ENCODE results near the gene DUSP5. TPM values are rescaled to one million over a fixed set of nuclear protein-coding genes. Genes with fewer than 3 reads are reported as not detected.

Gene DUSP5
- total and polyA plus RNA-seq, 2 of the 8 experiments (the other 6 are each of a cell fraction or from before 2014, with no cell fraction given) = 13.6 to 30.3 TPM

DNA sequence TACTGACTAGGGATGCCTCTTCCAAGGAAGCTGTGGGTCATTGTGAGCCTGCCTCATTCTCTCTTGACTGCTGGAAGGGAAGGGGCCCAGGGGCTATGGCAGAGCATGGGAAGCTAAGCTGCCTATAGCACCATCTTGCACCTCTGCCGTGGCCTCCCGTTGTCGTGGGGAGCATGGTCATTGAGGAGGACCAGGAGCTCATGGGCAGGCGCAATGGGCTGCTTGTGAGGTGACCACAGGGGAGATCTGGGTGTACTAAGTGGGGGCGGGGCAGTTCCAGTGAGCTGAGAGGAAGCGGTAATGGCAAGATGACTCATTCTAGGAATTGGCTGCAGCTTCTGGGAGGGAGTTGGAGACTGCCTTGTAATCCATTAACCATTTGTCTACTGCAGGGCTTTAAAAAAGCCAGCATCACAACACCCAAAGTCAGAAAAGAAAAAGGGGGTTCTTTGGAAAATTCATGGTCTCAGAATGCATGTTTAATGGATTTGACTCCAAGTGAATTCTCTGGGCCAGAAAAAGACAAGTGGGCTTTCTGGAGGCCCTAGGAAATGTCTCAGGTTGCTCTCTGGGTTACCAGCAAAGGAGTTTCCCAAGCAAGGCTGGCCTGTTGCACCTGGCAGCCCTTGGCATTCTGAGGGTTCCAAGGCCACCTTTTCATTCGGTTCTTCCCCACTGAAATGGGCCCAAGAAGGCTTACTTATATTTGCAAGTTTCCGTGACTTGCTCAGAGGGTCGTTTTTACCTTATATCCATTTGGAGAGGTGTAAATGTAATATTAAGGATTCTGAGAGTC, 3.6 kb downstream of the DUSP5 start:
- peaks cover 10% of the 10 kb centered on the region; the same call in 1 of the 2 replicates for H3K23me2 ChIP-seq (ENCODE audit: low read depth, low read length)
- H3K9ac ChIP-seq (replicated peaks in 1 of 4; ENCODE audit: extremely low read depth in 1 of 4, low read depth in 3 of 4, low read length in 3 of 4) = no peak overlapping the region
- no peak overlapping the region for H3K27ac ChIP-seq (ENCODE audit: low read depth, low read length)
- H2BK5ac ChIP-seq (ENCODE audit: low read depth, low read length) = peak overlapping the region; percentile 50; the same call in 1 of the 2 replicates
- H3K79me2 ChIP-seq (ENCODE audit: control insufficient read depth in 1 of 2, insufficient read depth in 2 of 2, low read length in 2 of 2) = peaks cover 5 to 61% of the 10 kb centered on the region in 2 experiments
- H3K56ac ChIP-seq (replicated peaks; ENCODE audit: insufficient read length, low read depth, low read length) = no peak overlapping the region
- peaks cover 9 to 24% (median 18%) of the 10 kb centered on the region in 4 experiments for H3K4me1 ChIP-seq (replicated peaks in 1 of 4; ENCODE audit: control insufficient read depth in 3 of 4, insufficient read depth in 4 of 4, low read length in 3 of 4)
- no peaks in the 10 kb centered on the region for H3K9me3 ChIP-seq (ENCODE audit: insufficient read depth in 2 of 2, low read depth in 1 of 2, low read length in 1 of 2)
- H3K4ac ChIP-seq (replicated peaks; ENCODE audit: insufficient read length, low read depth, low read length) = peak overlapping the region; percentile 1
- peak overlapping the region in 2 of 4 experiments; percentile 10 to 17; a peak in 2 of 8 replicates for H3K4me3 ChIP-seq (ENCODE audit: extremely low read depth in 1 of 4, insufficient read depth in 2 of 4, low read depth in 3 of 4, low read length in 4 of 4)
- H2BK120ac ChIP-seq (replicated peaks; ENCODE audit: low read depth, low read length) = no peak overlapping the region
- peaks cover 0 to 30% (median 15%) of the 10 kb centered on the region in 4 experiments; a peak in 5 of 7 replicates for H3K27me3 ChIP-seq (replicated peaks in 1 of 4; ENCODE audit: control insufficient read depth in 3 of 4, extremely low read depth in 1 of 4, insufficient read depth in 3 of 4, low read length in 3 of 4)
- H3K23ac ChIP-seq (ENCODE audit: insufficient read length) = no peak overlapping the region
- H3K18ac ChIP-seq (ENCODE audit: extremely low read depth, low read length) = peak overlapping the region; percentile 49
- H4K8ac ChIP-seq (ENCODE audit: extremely low read depth, insufficient read depth, low read length) = no peak overlapping the region
- peaks cover 10% of the 10 kb centered on the region for H3K79me1 ChIP-seq (ENCODE audit: low read depth, low read length)
- peaks cover 7% of the 10 kb centered on the region in 2 experiments for H4K20me1 ChIP-seq (replicated peaks in 1 of 2; ENCODE audit: control insufficient read depth in 1 of 2, insufficient read depth in 2 of 2, low read length in 2 of 2)
- no peak overlapping the region for H4K5ac ChIP-seq (ENCODE audit: insufficient read length, low read depth, low read length)
- H3K4me2 ChIP-seq (ENCODE audit: insufficient read depth in 1 of 2, low read depth in 2 of 2, low read length in 2 of 2) = peak overlapping the region; percentile 44 to 51
- 49% methylated on average over 9 of the region's 9 CpGs; no CpG with 5 or more reads in 1 of the 2 experiments for WGBS, 2 experiments (ENCODE audit: extremely low coverage in 1 of 2, insufficient coverage in 1 of 2, insufficient read length in 1 of 2, insufficient replicate concordance in 2 of 2, low coverage in 1 of 2, low lambda C conversion rate in 2 of 2, missing lambda C conversion rate in 1 of 2)
- DNase-seq (ENCODE audit: low read depth in 1 of 2, low spot score in 2 of 2) (peak in 1 of 2 experiments; percentile 54), FAIRE-seq (no peak)
- H2AFZ ChIP-seq (ENCODE audit: low read length) = no peak overlapping the region
- ChIA-PET POLR2A (ENCODE audit: partially characterized antibody) (interaction anchor here (0.6 to 1.5 kb wide), 7 partner anchors 10 to 198 kb away, joined by 3 to 4 read pairs (median 4); no protein-coding TSS in a partner anchor), CTCF (ENCODE audit: partially characterized antibody) (interaction anchor here (0.9 to 4.2 kb wide), 8 partner anchors 9 to 196 kb away, joined by 3 to 20 read pairs (median 4); partner anchors contain the start of gene SMNDC1)
- H2BK12ac ChIP-seq (ENCODE audit: low read depth, low read length) = peak overlapping the region; percentile 78; the same call in 1 of the 2 replicates
- H2BK15ac ChIP-seq (ENCODE audit: low read length) = 0 out of 2 replicates have a peak overlapping the region, but pooled peaks have one; percentile 36
- H2BK20ac ChIP-seq (ENCODE audit: low read length) = peak overlapping the region; percentile 75; the same call in 1 of the 2 replicates
- H3K14ac ChIP-seq (ENCODE audit: insufficient read length) = no peak overlapping the region
- TF ChIP-seq POLR2A (IDR thresholded peaks at IDR 0.05; ENCODE audit: control extremely low read depth in 1 of 2, low read depth in 2 of 2, low read length in 2 of 2) = 0 out of 3 replicates have a peak, but pooled peaks of 1 of the 2 experiments have one; percentile 22
- TF ChIP-seq CBX8 (IDR thresholded peaks at IDR 0.05; ENCODE audit: borderline replicate concordance, low read depth, low read length) = no peak
- TF ChIP-seq SIN3A (conservative IDR thresholded peaks at IDR 0.05 in 1 of 2, IDR thresholded peaks at IDR 0.05 in 1 of 2; ENCODE audit: low read depth in 1 of 2, low read length in 2 of 2) = 0 out of 4 replicates have a peak, but pooled peaks of 1 of the 2 experiments have one; percentile 15
- TF ChIP-seq POLR2AphosphoS5 (IDR thresholded peaks at IDR 0.05; ENCODE audit: low read depth, low read length) = peak; percentile 58
- 0 out of 2 replicates have a peak, but pooled peaks have one; percentile 49 for TF ChIP-seq JUN (IDR thresholded peaks at IDR 0.05; ENCODE audit: low read depth, low read length)
- no peak for TF ChIP-seq SP2 (IDR thresholded peaks at IDR 0.05; ENCODE audit: low read length)
- TF ChIP-seq JUND (IDR thresholded peaks at IDR 0.05; ENCODE audit: low read length) = peak; percentile 93
- peak overlapping the region; percentile 22 for H4K91ac ChIP-seq (replicated peaks; ENCODE audit: insufficient read length, low read length)
- no peak overlapping the region for H2AK5ac ChIP-seq (ENCODE audit: low read depth, low read length)
- peaks cover 0 to 8% (median 5%) of the 10 kb centered on the region in 4 experiments; a peak in 5 of 8 replicates for H3K36me3 ChIP-seq (ENCODE audit: control insufficient read depth in 2 of 4, insufficient read depth in 4 of 4, low read length in 3 of 4)
